WTC11 (cell line): Measurements from ENCODE around the gene PDZD8. TPM values are rescaled to one million over a fixed set of nuclear protein-coding genes. Genes with fewer than 3 reads are reported as not detected.

ENCODE experiments used
- ATAC-seq: fragments of 200-7000 bp; cut with Tn5 transposase; 2 replicates; pipeline ENCODE4 v1.10.0; 2021; ENCODE audit warnings: mild to moderate bottlenecking, moderate library complexity
- CTCF ChIA-PET: fragments of 300-600 bp; sonication (Branson Sonifier 250); formaldehyde crosslinking; loops from one replicate; lab custom pipeline; 2021; ENCODE audit warnings: antibody characterized with exemption; lab: Charles Lee
- POLR2A ChIA-PET: fragments of 350-600 bp; sonication (Branson Sonifier 250); formaldehyde crosslinking; loops from one replicate; lab custom pipeline; 2021; ENCODE audit warnings: antibody characterized with exemption; lab: Charles Lee
- DNase-seq: peaks from one replicate; pipeline ENCODE4 v3.0.0; 2021; ENCODE audit warnings: low spot score
- H3K27ac Mint-ChIP-seq: 2 replicates; pipeline ENCODE4 v1.8.0; 2021; ENCODE audit warnings: mixed read lengths
- H3K27me3 Mint-ChIP-seq: 2 replicates; pipeline ENCODE4 v1.8.0; 2021; ENCODE audit warnings: low read depth, mild to moderate bottlenecking, moderate library complexity, mixed read lengths
- H3K36me3 Mint-ChIP-seq: 2 replicates; pipeline ENCODE4 v1.8.0; 2021; ENCODE audit warnings: mixed read lengths
- H3K4me1 Mint-ChIP-seq: 2 replicates; pipeline ENCODE4 v1.8.0; 2022; ENCODE audit warnings: mixed read lengths
- H3K4me3 Mint-ChIP-seq: 2 replicates; pipeline ENCODE4 v1.8.0; 2021; ENCODE audit warnings: mild to moderate bottlenecking, moderate library complexity, mixed read lengths
- H3K9me3 Mint-ChIP-seq: 2 replicates; pipeline ENCODE4 v1.8.0; 2021; ENCODE audit warnings: mixed read lengths
- CBFB ChIP-seq: sonication (generic); formaldehyde crosslinking; IDR thresholded peaks from 2 replicates; pipeline ENCODE4 v1.8.1; 2022; ENCODE audit warnings: mild to moderate bottlenecking, low read depth, missing genetic modification reagents
- CDX4 ChIP-seq: fragments of 250-450 bp; sonication (Bioruptor Pico); IDR thresholded peaks from 2 replicates; pipeline ENCODE4 v1.9.0; 2021; ENCODE audit warnings: moderate library complexity, mild to moderate bottlenecking, inconsistent platforms, borderline replicate concordance
- ETV6 ChIP-seq: sonication (generic); formaldehyde crosslinking; IDR thresholded peaks from 2 replicates; pipeline ENCODE4 v1.8.1; 2022; ENCODE audit warnings: mild to moderate bottlenecking, missing genetic modification reagents
- FOXP1 ChIP-seq: sonication (generic); formaldehyde crosslinking; IDR thresholded peaks from 2 replicates; pipeline ENCODE4 v1.8.0; 2022; ENCODE audit warnings: missing genetic modification reagents, mild to moderate bottlenecking, moderate library complexity, borderline replicate concordance
- IRF2 ChIP-seq: sonication (generic); formaldehyde crosslinking; IDR thresholded peaks from 2 replicates; pipeline ENCODE4 v1.8.0; 2022; ENCODE audit warnings: low read depth, missing genetic modification reagents, borderline replicate concordance
- MXD4 ChIP-seq: fragments of 250-450 bp; sonication (Bioruptor Pico); IDR thresholded peaks from 2 replicates; pipeline ENCODE4 v1.8.0; 2021; ENCODE audit warnings: mild to moderate bottlenecking, moderate library complexity, borderline replicate concordance
- NR3C1 ChIP-seq: sonication (generic); formaldehyde crosslinking; conservative IDR thresholded peaks from 2 replicates; pipeline ENCODE4 v1.8.1; 2023; ENCODE audit warnings: low read depth, mild to moderate bottlenecking, missing genetic modification reagents
- PRDM15 ChIP-seq: sonication (generic); formaldehyde crosslinking; IDR thresholded peaks from 2 replicates; pipeline ENCODE4 v1.8.0; 2022; ENCODE audit warnings: missing genetic modification reagents
- PREB ChIP-seq: sonication (generic); formaldehyde crosslinking; IDR thresholded peaks from 2 replicates; pipeline ENCODE4 v1.8.1; 2022; ENCODE audit warnings: mild to moderate bottlenecking, missing genetic modification reagents, moderate library complexity, borderline replicate concordance
- RORB ChIP-seq: fragments of 250-450 bp; sonication (Bioruptor Pico); IDR thresholded peaks from 2 replicates; pipeline ENCODE4 v1.9.0; 2021; ENCODE audit warnings: mild to moderate bottlenecking
- SOX15 ChIP-seq: fragments of 250-450 bp; sonication (Bioruptor Pico); IDR thresholded peaks from 2 replicates; pipeline ENCODE4 v1.9.0; 2021; ENCODE audit warnings: mild to moderate bottlenecking
- STAT6 ChIP-seq: sonication (generic); formaldehyde crosslinking; conservative IDR thresholded peaks from 2 replicates; pipeline ENCODE4 v1.8.1; 2023; ENCODE audit warnings: mild to moderate bottlenecking, low read depth, missing genetic modification reagents, moderate library complexity
- USF1 ChIP-seq: sonication (generic); formaldehyde crosslinking; IDR thresholded peaks from 2 replicates; pipeline ENCODE4 v1.8.0; 2022; ENCODE audit warnings: mild to moderate bottlenecking, missing genetic modification reagents
- ZNF281 ChIP-seq: sonication (generic); formaldehyde crosslinking; IDR thresholded peaks from 2 replicates; pipeline ENCODE4 v1.8.0; 2023; ENCODE audit warnings: mild to moderate bottlenecking, missing genetic modification reagents
- ZNF416 ChIP-seq: fragments of 250-450 bp; sonication (Bioruptor Pico); IDR thresholded peaks from 2 replicates; pipeline ENCODE4 v1.9.0; 2021; ENCODE audit warnings: mild to moderate bottlenecking, inconsistent platforms
- ZNF423 ChIP-seq: fragments of 250-450 bp; sonication (Bioruptor Pico); IDR thresholded peaks from 2 replicates; pipeline ENCODE4 v2.1.2; 2022; ENCODE audit warnings: mild to moderate bottlenecking, moderate library complexity
- ZNF425 ChIP-seq: fragments of 250-450 bp; sonication (Bioruptor Pico); conservative IDR thresholded peaks from 2 replicates; pipeline ENCODE4 v1.9.0; 2021; ENCODE audit warnings: mild to moderate bottlenecking
- ZNF512 ChIP-seq: sonication (generic); formaldehyde crosslinking; IDR thresholded peaks from 2 replicates; pipeline ENCODE4 v1.8.1; 2022; ENCODE audit warnings: missing genetic modification reagents, borderline replicate concordance
- total RNA-seq: library from RNA; stranded (reverse); gene quantifications from 3 replicates; pipeline ENCODE4 v1.2.3, GENCODE V29; 2021

Gene PDZD8
- total RNA-seq, 1 experiment from 2014 or later, result 52.7 TPM

- no peak for TF ChIP-seq MXD4 (CRISPR knock-in tag)
- TF ChIP-seq ZNF423 (CRISPR knock-in tag), result no peak
- TF ChIP-seq ZNF425 (CRISPR knock-in tag), result no peak
- no peak for TF ChIP-seq ZNF512
- no peak for TF ChIP-seq IRF2 (CRISPR knock-in tag)
- TF ChIP-seq CDX4, result no peak
- TF ChIP-seq ZNF281 (CRISPR knock-in tag), result no peak
- DNase-seq (no peak), ATAC-seq (no peak)
- Mint-ChIP-seq H3K36me3 (peaks cover 18% of the 10 kb centered on the region), H3K27ac (no peak overlapping the region), H3K4me3 (no peak overlapping the region), H3K27me3 (no peaks in the 10 kb centered on the region), H3K4me1 (peaks cover 4% of the 10 kb centered on the region; the same call in 1 of the 2 replicates), H3K9me3 (no peaks in the 10 kb centered on the region)
- CTCF ChIA-PET, result interaction anchor here (1.6 kb wide), 1 partner anchor 68 kb away, joined by 4 read pairs; no protein-coding TSS in a partner anchor
- POLR2A ChIA-PET, result no interaction called here
These were observed 90.3 kb downstream of the PDZD8 start for GRCh38 chr10:117284716-117285494.

GRCh38 chr10:117277675-117278074 lies 97.6 kb downstream of the PDZD8 start:
- Mint-ChIP-seq H3K9me3 (no peaks in the 10 kb centered on the region), H3K36me3 (no peaks in the 10 kb centered on the region), H3K4me3 (no peak overlapping the region), H3K4me1 (peaks cover 3% of the 10 kb centered on the region; the same call in 1 of the 2 replicates), H3K27ac (no peak overlapping the region), H3K27me3 (no peaks in the 10 kb centered on the region)
- ChIA-PET POLR2A (no interaction called here), CTCF (interaction anchor here (1.4 kb wide), 1 partner anchor 61 kb away, joined by 4 read pairs; no protein-coding TSS in a partner anchor)
- DNase-seq, result no peak
- ATAC-seq, result no peak
- TF ChIP-seq FOXP1 (CRISPR knock-in tag) (no peak), ZNF416 (CRISPR knock-in tag) (no peak), SOX15 (CRISPR knock-in tag) (no peak), USF1 (no peak), ETV6 (CRISPR knock-in tag) (no peak), PRDM15 (no peak), NR3C1 (no peak), STAT6 (no peak), RORB (CRISPR knock-in tag) (no peak), PREB (CRISPR knock-in tag) (no peak), CBFB (CRISPR knock-in tag) (no peak)
